ENCODE data around the gene KCNJ11. TPM values are rescaled to one million over a fixed set of nuclear protein-coding genes. Genes with fewer than 3 reads are reported as not detected.

KCNJ11 gene
- total and polyA plus RNA-seq, 2 of the 13 experiments (the other 11 are each of a cell fraction or from before 2014, with no cell fraction given) = 0.38 to 1.6 TPM

- no peak for TF ChIP-seq ZNF740 (CRISPR knock-in tag; IDR thresholded peaks at IDR 0.05)
- 0 out of 2 replicates have a peak, but pooled peaks have one; percentile 0 for TF ChIP-seq ZBTB7B (CRISPR knock-in tag; IDR thresholded peaks at IDR 0.05)
- TF ChIP-seq ZFP41 (CRISPR knock-in tag; IDR thresholded peaks at IDR 0.05; ENCODE audit: borderline replicate concordance) = no peak
- TF ChIP-seq ZNF691 (CRISPR knock-in tag; IDR thresholded peaks at IDR 0.05; ENCODE audit: borderline replicate concordance, low read depth) = 0 out of 2 replicates have a peak, but pooled peaks have one; percentile 35
- TF ChIP-seq DMTF1 (CRISPR knock-in tag; IDR thresholded peaks at IDR 0.05) = no peak
- TF ChIP-seq UBTF (CRISPR knock-in tag; IDR thresholded peaks at IDR 0.05) = peak; percentile 42; the same call in 1 of the 2 replicates
- TF ChIP-seq HNRNPH1 (optimal IDR thresholded peaks at IDR 0.05; ENCODE audit: low read depth, low read length) = no peak
- no peak for TF ChIP-seq ZNF451 (CRISPR knock-in tag; IDR thresholded peaks at IDR 0.05)
- TF ChIP-seq FOXP1 (IDR thresholded peaks at IDR 0.05) = no peak
- peak; percentile 14; the same call in 1 of the 2 replicates for TF ChIP-seq FOXP1 (CRISPR knock-in tag; IDR thresholded peaks at IDR 0.05)
- TF ChIP-seq ZIK1 (CRISPR knock-in tag; IDR thresholded peaks at IDR 0.05; ENCODE audit: borderline replicate concordance, low read depth) = 0 out of 2 replicates have a peak, but pooled peaks have one; percentile 29
- 0 out of 4 replicates have a peak, but pooled peaks of 1 of the 2 experiments have one; percentile 31 for TF ChIP-seq KLF16 (CRISPR knock-in tag; IDR thresholded peaks at IDR 0.05)
- TF ChIP-seq KDM4B (CRISPR knock-in tag; IDR thresholded peaks at IDR 0.05) = 0 out of 2 replicates have a peak, but pooled peaks have one; percentile 15
- TF ChIP-seq SMAD9 (CRISPR knock-in tag; IDR thresholded peaks at IDR 0.05) = no peak
- peak; percentile 72 for TF ChIP-seq TARDBP (CRISPR knock-in tag; IDR thresholded peaks at IDR 0.05)
- no peak for TF ChIP-seq ZFP36 (IDR thresholded peaks at IDR 0.05; ENCODE audit: borderline replicate concordance, low read depth, low read length, partially characterized antibody)
- no peak for TF ChIP-seq GRHL1 (CRISPR knock-in tag; conservative IDR thresholded peaks at IDR 0.05)
- 0 out of 2 replicates have a peak, but pooled peaks have one; percentile 61 for TF ChIP-seq MAX (IDR thresholded peaks at IDR 0.05)
- no peak for TF ChIP-seq BRF2 (CRISPR knock-in tag; IDR thresholded peaks at IDR 0.05)
These were observed 925 bp upstream of the KCNJ11 start (continued) for GRCh38 chr11:17389211-17389956.
